Measurements from ENCODE around the gene RELCH. TPM values are rescaled to one million over a fixed set of nuclear protein-coding genes. Genes with fewer than 3 reads are reported as not detected.
A peak's percentile ranks its signal among the peaks of the same experiment; 100 is the strongest.

Gene RELCH
- total and polyA plus RNA-seq, 2 of the 13 experiments (the other 11 are each of a cell fraction or from before 2014, with no cell fraction given), result 5.6 to 31.7 TPM

GRCh38 chr18:62186499-62186773 is 619 bp upstream of the RELCH start (continued):
- TF ChIP-seq HMGXB3 (CRISPR knock-in tag; IDR thresholded peaks at IDR 0.05; ENCODE audit: borderline replicate concordance) (no peak), ARID2 (CRISPR knock-in tag; IDR thresholded peaks at IDR 0.05; ENCODE audit: borderline replicate concordance) (no peak; the same call in 1 of the 2 replicates), FOXO1 (CRISPR knock-in tag; IDR thresholded peaks at IDR 0.05) (no peak), ZNF333 (CRISPR knock-in tag; IDR thresholded peaks at IDR 0.05; ENCODE audit: borderline replicate concordance) (no peak), FOXO4 (CRISPR knock-in tag; conservative IDR thresholded peaks at IDR 0.05) (no peak), FOXJ3 (CRISPR knock-in tag; IDR thresholded peaks at IDR 0.05; ENCODE audit: borderline replicate concordance) (peak; percentile 11; the same call in 1 of the 2 replicates), MYNN (CRISPR knock-in tag; IDR thresholded peaks at IDR 0.05; ENCODE audit: low read depth) (no peak), GPBP1L1 (CRISPR knock-in tag; IDR thresholded peaks at IDR 0.05) (no peak), RARA (CRISPR knock-in tag; IDR thresholded peaks at IDR 0.05) (no peak), EP300 (IDR thresholded peaks at IDR 0.05; ENCODE audit: low read depth in 2 of 2, low read length in 2 of 2) (no peak), EP300 (CRISPR knock-in tag; IDR thresholded peaks at IDR 0.05; ENCODE audit: borderline replicate concordance) (no peak), GATAD2A (CRISPR knock-in tag; IDR thresholded peaks at IDR 0.05) (no peak), NR1H2 (CRISPR knock-in tag; IDR thresholded peaks at IDR 0.05; ENCODE audit: borderline replicate concordance, low read depth) (no peak), ZNF367 (CRISPR knock-in tag; IDR thresholded peaks at IDR 0.05; ENCODE audit: borderline replicate concordance) (no peak), CEBPZ (IDR thresholded peaks at IDR 0.05; ENCODE audit: low read length) (no peak), ZNF33A (CRISPR knock-in tag; IDR thresholded peaks at IDR 0.05; ENCODE audit: borderline replicate concordance) (no peak), ZNF451 (CRISPR knock-in tag; IDR thresholded peaks at IDR 0.05) (0 out of 2 replicates have a peak, but pooled peaks have one; percentile 16), ZNF607 (CRISPR knock-in tag; IDR thresholded peaks at IDR 0.05; ENCODE audit: borderline replicate concordance) (0 out of 2 replicates have a peak, but pooled peaks have one; percentile 56), ZKSCAN5 (CRISPR knock-in tag; IDR thresholded peaks at IDR 0.05) (no peak), ARHGAP35 (CRISPR knock-in tag; IDR thresholded peaks at IDR 0.05; ENCODE audit: borderline replicate concordance) (0 out of 2 replicates have a peak, but pooled peaks have one; percentile 44)
